H1 (cell line): ENCODE results near the gene ACACB. TPM values are rescaled to one million over a fixed set of nuclear protein-coding genes. Genes with fewer than 3 reads are reported as not detected.

ENCODE experiments used
- polyA plus RNA-seq, 7 experiments: library from polyadenylated mRNA; depleted of rRNA in 3 of 7; stranded (reverse) in 5 of 7; unstranded in 2 of 7; fragments of >200 nt in 5 of 7; fragments of 200-250 nt in 2 of 7; gene quantifications; 1 replicate in 5 of 7; 2 replicates in 1 of 7; 4 replicates in 1 of 7; pipeline versions ENCODE4 v1.2.1 to v1.2.3, GENCODE V29; 2011 to 2013; ENCODE audit warnings: missing spikeins in 2 of 7, mixed read lengths in 2 of 7
- total RNA-seq: library from RNA; stranded (reverse); fragmentation: NEBNext Ultra II Directional; extraction: Animal tissue kit (Norgen Biotek cat#: 25700); gene quantifications from 2 replicates; pipeline ENCODE4 v1.2.1, GENCODE V29; 2021
- TF ChIP-seq, protein P1 (sequence below): IDR thresholded peaks from 2 replicates; pipeline ENCODE4 v1.6.1; 2011; ENCODE audit warnings: low read depth, mild to moderate bottlenecking, low read length; ENCODE audit not compliant: insufficient read depth

The ACACB gene
- total and polyA plus RNA-seq, 2 of the 8 experiments (the other 6 are each of a cell fraction or from before 2014, with no cell fraction given) = 5.8 to 15.3 TPM

DNA sequence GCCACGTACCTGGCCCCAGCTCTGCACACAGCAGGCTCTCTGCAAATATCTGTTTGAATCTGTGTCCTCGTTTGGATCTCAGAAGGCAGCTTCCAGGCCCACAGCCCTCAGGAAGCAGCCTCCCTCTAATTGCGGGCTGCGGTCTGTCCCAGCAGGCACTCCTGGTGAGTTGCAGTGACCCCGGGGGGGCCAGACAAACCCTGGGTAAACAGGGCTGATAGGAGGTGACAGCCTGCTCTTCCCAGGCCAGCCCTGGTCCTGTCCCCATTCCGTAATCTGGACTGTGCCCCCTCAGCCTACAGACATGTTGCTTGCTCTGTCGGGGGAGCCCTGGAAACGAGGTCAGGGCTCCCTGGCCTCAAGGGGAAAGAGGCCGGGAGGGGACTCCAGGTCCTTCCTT, 190.7 kb downstream of the ACACB start (continued):
- TF ChIP-seq, protein P1, sequence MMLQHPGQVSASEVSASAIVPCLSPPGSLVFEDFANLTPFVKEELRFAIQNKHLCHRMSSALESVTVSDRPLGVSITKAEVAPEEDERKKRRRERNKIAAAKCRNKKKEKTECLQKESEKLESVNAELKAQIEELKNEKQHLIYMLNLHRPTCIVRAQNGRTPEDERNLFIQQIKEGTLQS = no peak
